ENCODE results near the gene DHH. TPM values are rescaled to one million over a fixed set of nuclear protein-coding genes. Genes with fewer than 3 reads are reported as not detected.

The DHH gene
- total and polyA plus RNA-seq, 9 of the 15 experiments (the other 6 are each of a cell fraction or from before 2014, with no cell fraction given): 0.07 to 2.6 (median 0.54) TPM

DNA sequence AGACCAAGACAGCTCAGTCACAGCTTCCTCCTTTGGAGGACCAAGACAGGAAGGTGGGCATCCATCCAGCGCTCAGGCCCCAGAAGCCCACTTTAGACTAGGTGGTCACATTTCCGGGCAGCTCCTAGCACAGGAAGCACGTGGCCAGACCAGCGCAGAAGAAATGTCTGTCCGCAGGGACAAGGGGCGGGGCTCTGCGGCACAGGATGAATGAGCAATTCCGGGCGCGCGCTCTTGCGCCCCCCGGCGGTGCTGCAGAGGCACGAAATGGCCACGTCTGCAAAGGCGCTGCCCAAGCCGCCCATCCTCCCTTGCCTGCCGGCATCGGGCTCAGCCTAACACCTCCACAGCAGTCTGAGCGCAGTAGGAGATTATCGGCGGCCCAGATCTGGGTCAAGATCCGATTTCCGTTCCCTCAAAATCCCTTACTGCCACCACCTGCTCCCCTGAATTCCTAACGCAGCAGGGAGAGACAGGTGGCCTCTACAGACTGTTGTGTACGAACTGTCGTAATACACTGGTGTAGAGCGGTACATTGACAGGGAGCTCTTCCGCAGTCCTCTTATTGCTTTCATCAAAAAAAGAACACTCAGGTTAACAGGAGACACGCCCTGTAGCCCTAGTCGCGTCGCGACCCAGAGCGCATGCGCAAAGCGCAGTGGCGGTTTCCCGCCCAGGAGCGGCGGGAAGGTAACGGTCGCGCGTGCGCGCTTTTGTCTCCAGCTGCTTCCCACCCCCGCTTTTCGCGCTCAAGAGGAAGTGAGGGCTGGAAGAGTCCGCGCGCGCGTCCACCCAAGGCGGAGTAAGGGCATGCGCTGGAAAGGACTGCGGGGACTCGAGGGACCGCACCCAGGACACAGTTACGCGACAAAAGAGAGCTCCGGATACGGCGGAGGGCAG lies 35.8 kb upstream of the DHH start (continued):
- TF ChIP-seq ZNF224 (CRISPR knock-in tag; IDR thresholded peaks at IDR 0.05) (no peak), DNMT1 (IDR thresholded peaks at IDR 0.05) (no peak), TSC22D4 (tag; IDR thresholded peaks at IDR 0.05) (no peak), ZBTB17 (CRISPR knock-in tag; IDR thresholded peaks at IDR 0.05) (peak; percentile 80), NCOR1 (IDR thresholded peaks at IDR 0.05) (peak; percentile 47), HDAC8 (tag; IDR thresholded peaks at IDR 0.05) (no peak), ELF1 (tag; IDR thresholded peaks at IDR 0.05) (peak; percentile 84), ZNF561 (CRISPR knock-in tag; conservative IDR thresholded peaks at IDR 0.05) (no peak), NELFE (IDR thresholded peaks at IDR 0.05; ENCODE audit: insufficient read depth, insufficient read length) (no peak), MCM7 (IDR thresholded peaks at IDR 0.05) (peak in 1 of 2 experiments; percentile 8; a peak in 1 of 4 replicates), RAD51 (IDR thresholded peaks at IDR 0.05; ENCODE audit: borderline replicate concordance, low read depth) (peak; percentile 71), CBX3 (IDR thresholded peaks at IDR 0.05; ENCODE audit: borderline replicate concordance in 1 of 2, low read length in 2 of 2) (peak in 1 of 2 experiments; percentile 72; a peak in 2 of 3 replicates), ZNF79 (CRISPR knock-in tag; IDR thresholded peaks at IDR 0.05; ENCODE audit: low read depth) (no peak), BRCA1 (IDR thresholded peaks at IDR 0.05) (no peak), BRCA1 (CRISPR knock-in tag; IDR thresholded peaks at IDR 0.05) (no peak), CREB1 (IDR thresholded peaks at IDR 0.05) (peak; percentile 12), CREB1 (CRISPR knock-in tag; IDR thresholded peaks at IDR 0.05) (peak; percentile 86), ZNF133 (CRISPR knock-in tag; IDR thresholded peaks at IDR 0.05) (no peak), HMGN3 (IDR thresholded peaks at IDR 0.05; ENCODE audit: borderline replicate concordance, extremely low read depth, insufficient read length, low read depth, low read length) (peak; percentile 83), ILF3 (IDR thresholded peaks at IDR 0.05; ENCODE audit: borderline replicate concordance) (peak; percentile 38; the same call in 1 of the 2 replicates), WHSC1 (IDR thresholded peaks at IDR 0.05; ENCODE audit: low read length) (no peak)
- TF ChIP-seq, protein P1, sequence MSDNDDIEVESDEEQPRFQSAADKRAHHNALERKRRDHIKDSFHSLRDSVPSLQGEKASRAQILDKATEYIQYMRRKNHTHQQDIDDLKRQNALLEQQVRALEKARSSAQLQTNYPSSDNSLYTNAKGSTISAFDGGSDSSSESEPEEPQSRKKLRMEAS (CRISPR knock-in tag; IDR thresholded peaks at IDR 0.05): peak; percentile 97
- TF ChIP-seq, protein P2, sequence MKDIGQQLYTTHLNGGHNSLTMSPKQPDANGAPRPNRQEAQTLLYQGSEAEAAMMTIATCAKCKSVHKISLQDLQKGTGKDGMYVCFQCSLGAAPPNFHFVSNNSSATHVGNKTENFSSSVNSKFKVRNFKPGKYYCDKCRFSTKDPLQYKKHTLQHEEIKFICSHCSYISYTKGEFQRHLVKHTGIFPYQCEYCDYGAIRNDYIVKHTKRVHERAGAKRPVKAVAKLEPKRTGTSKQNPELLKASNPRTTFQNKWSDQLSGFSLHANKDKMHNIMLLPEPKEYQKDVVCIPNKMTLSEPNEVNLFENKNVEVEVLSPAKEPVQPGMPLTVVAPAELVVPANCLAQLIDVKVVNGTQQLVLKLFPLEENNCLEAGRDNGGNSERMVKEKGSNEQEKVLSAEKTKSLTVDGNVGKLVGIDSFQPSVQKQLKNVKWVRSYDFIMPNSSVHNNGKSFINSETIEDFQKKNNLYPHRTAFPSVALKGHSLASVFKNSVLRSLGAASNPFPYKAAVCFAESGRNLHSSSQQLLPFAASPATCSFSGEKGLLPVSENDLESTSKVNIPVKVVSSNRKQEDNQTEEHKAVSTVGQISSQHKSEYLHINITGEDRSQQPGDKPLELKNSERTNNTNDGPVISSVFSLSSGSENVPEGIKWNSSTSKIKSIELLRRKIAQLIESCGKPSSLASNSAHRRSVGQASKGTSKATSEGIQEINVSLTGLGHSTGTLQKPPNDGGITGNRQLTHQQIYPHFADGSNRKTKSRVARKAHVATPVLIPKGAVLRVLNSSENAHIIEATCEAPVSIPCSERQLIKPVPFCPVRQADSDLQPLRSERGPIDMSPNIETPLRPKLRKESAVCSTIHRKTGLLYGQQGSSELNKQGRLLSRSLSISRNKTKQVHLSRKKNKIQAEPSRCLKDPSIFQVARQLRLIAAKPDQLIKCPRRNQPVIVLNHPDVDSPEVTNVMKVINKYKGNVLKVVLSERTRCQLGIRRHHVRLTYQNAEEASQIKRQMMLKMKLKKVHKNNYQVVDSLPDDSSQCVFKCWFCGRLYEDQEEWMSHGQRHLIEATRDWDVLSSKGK (CRISPR knock-in tag; IDR thresholded peaks at IDR 0.05): no peak
- TF ChIP-seq, protein P3, sequence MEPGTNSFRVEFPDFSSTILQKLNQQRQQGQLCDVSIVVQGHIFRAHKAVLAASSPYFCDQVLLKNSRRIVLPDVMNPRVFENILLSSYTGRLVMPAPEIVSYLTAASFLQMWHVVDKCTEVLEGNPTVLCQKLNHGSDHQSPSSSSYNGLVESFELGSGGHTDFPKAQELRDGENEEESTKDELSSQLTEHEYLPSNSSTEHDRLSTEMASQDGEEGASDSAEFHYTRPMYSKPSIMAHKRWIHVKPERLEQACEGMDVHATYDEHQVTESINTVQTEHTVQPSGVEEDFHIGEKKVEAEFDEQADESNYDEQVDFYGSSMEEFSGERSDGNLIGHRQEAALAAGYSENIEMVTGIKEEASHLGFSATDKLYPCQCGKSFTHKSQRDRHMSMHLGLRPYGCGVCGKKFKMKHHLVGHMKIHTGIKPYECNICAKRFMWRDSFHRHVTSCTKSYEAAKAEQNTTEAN (CRISPR knock-in tag; IDR thresholded peaks at IDR 0.05): peak; percentile 87; the same call in 1 of the 2 replicates
